ENCODE measurements around the gene FLG. TPM values are rescaled to one million over a fixed set of nuclear protein-coding genes. Genes with fewer than 3 reads are reported as not detected.

FLG gene
- total RNA-seq (2014; rRNA removed; shearing (Covaris generic)), result 0.03 TPM in 1 of 2 replicates, not detected in the other
- polyA plus RNA-seq (2016; fragmentation: Nextera tagmentation; extraction: Ambion mirVana), result not detected in 2 replicates
- long read RNA-seq, result 0 reads

GRCh38 chr1:152325111-152325510 is at the start of gene FLG:
TSS of gene FLG (minus strand) at chr1:152325239. CDS start at chr1:152315456, 9,783 bp downstream.
- DNase-seq (ENCODE audit: low spot score), result no peak
- H3K9me2 ChIP-seq (ENCODE audit: insufficient read depth), result no peaks in the 10 kb centered on the region; the same call in 1 of the 2 replicates
- no peaks in the 10 kb centered on the region for H3K36me3 ChIP-seq (ENCODE audit: insufficient read depth)
- Mint-ChIP-seq H3K27ac (no peak within 1 kb of the TSS), H3K27me3 (ENCODE audit: insufficient read depth, low read depth, poor library complexity) (no peaks in the 10 kb centered on the region), H3K9me3 (no peaks in the 10 kb centered on the region), H3K4me3 (no peak within 1 kb of the TSS), H3K36me3 (ENCODE audit: low read depth) (no peaks in the 10 kb centered on the region), H3K4me1 (peaks cover 4% of the 10 kb centered on the region; the same call in 1 of the 3 replicates)
- no peaks in the 10 kb centered on the region for H3K27me3 ChIP-seq (ENCODE audit: insufficient read depth)
- H3K27ac ChIP-seq (ENCODE audit: low read depth), result no peak within 1 kb of the TSS
- no peaks in the 10 kb centered on the region for H3K79me2 ChIP-seq (replicated peaks; ENCODE audit: insufficient read depth)
- H3K4me3 ChIP-seq, result no peak within 1 kb of the TSS
- peaks cover 6% of the 10 kb centered on the region for H3K4me1 ChIP-seq (ENCODE audit: insufficient read depth)
- peak; percentile 64 for ATAC-seq
- H3K4me2 ChIP-seq, result no peak within 1 kb of the TSS
- H3F3A ChIP-seq (replicated peaks; ENCODE audit: low read depth), result no peaks in the 10 kb centered on the region
- H2AFZ ChIP-seq, result no peak within 1 kb of the TSS
- TF ChIP-seq CTCF (conservative IDR thresholded peaks at IDR 0.05; ENCODE audit: low read depth in 2 of 2), result no peak
- TF ChIP-seq ZNF114 (CRISPR knock-in tag; IDR thresholded peaks at IDR 0.05), result no peak
- no peak for TF ChIP-seq REST (IDR thresholded peaks at IDR 0.05; ENCODE audit: unreplicated experiment)
- no peaks in the 10 kb centered on the region for H4K20me1 ChIP-seq (replicated peaks; ENCODE audit: insufficient read depth)

- Mint-ChIP-seq H3K4me1 (no peaks in the 10 kb centered on the region), H3K27me3 (ENCODE audit: insufficient read depth, low read depth, poor library complexity) (peaks cover 2% of the 10 kb centered on the region), H3K9me3 (peaks cover 2% of the 10 kb centered on the region; the same call in 2 of the 3 replicates), H3K36me3 (ENCODE audit: low read depth) (0 out of 3 replicates have a peak, but pooled peaks cover under 1% of the 10 kb centered on the region), H3K4me3 (no peak overlapping the region), H3K27ac (no peak overlapping the region)
- ATAC-seq (no peak), DNase-seq (ENCODE audit: low spot score) (no peak)
- Histone ChIP-seq H3F3A (replicated peaks; ENCODE audit: low read depth) (no peaks in the 10 kb centered on the region), H3K36me3 (ENCODE audit: insufficient read depth) (no peaks in the 10 kb centered on the region), H3K4me2 (no peak overlapping the region), H3K4me3 (no peak overlapping the region), H4K20me1 (replicated peaks; ENCODE audit: insufficient read depth) (no peaks in the 10 kb centered on the region), H3K9me2 (ENCODE audit: insufficient read depth) (no peaks in the 10 kb centered on the region), H3K79me2 (replicated peaks; ENCODE audit: insufficient read depth) (no peaks in the 10 kb centered on the region), H3K27me3 (ENCODE audit: insufficient read depth) (no peaks in the 10 kb centered on the region), H3K27ac (ENCODE audit: low read depth) (no peak overlapping the region), H2AFZ (no peak overlapping the region), H3K4me1 (ENCODE audit: insufficient read depth) (no peaks in the 10 kb centered on the region)
- TF ChIP-seq ZNF462 (CRISPR knock-in tag; IDR thresholded peaks at IDR 0.05) (no peak), ZNF114 (CRISPR knock-in tag; IDR thresholded peaks at IDR 0.05) (no peak), NANOG (IDR thresholded peaks at IDR 0.05; ENCODE audit: borderline replicate concordance) (no peak), CREB1 (CRISPR knock-in tag; IDR thresholded peaks at IDR 0.05; ENCODE audit: low read depth) (no peak), POLR2AphosphoS5 (IDR thresholded peaks at IDR 0.05; ENCODE audit: low read depth) (no peak), STAT1 (IDR thresholded peaks at IDR 0.05; ENCODE audit: unreplicated experiment) (no peak), EZH2 (IDR thresholded peaks at IDR 0.05; ENCODE audit: low read depth, unreplicated experiment) (no peak), ZNF331 (CRISPR knock-in tag; IDR thresholded peaks at IDR 0.05; ENCODE audit: low read depth) (no peak)
Measured at GRCh38 chr1:152374451-152374850, 49.4 kb upstream of the FLG start.

Data from GM23338 (cell line).